Activated naive CD8-positive, alpha-beta T cell treated with anti-CD3 and anti-CD28 coated beads, Interleukin-2, amount 10 ng/mL, durations not matched to agents 7 days and 5 days (primary cell): Measurements from ENCODE around the gene TRDN. TPM values are rescaled to one million over a fixed set of nuclear protein-coding genes. Genes with fewer than 3 reads are reported as not detected.
"Not testable (repeated sequence)": the region's sequence is repeated elsewhere in the genome, so short reads cannot be mapped to it uniquely, and the experiment has no call there.

Experiments used
- ATAC-seq: fragments of 150-1000 bp; cut with Tn5 transposase; one replicate; pipeline ENCODE4 v1.10.0; 2021; ENCODE audit warnings: low read depth, moderate library complexity
- POLR2A ChIA-PET: fragments of 350-600 bp; sonication (Branson Sonifier 250); formaldehyde crosslinking; loops from one replicate; lab custom pipeline; 2021; ENCODE audit warnings: antibody characterized with exemption; lab: Charles Lee
- DNase-seq: peaks from one replicate; pipeline ENCODE4 v3.0.0; 2021
- H3K27ac Mint-ChIP-seq: one replicate; pipeline ENCODE4 v1.8.0; 2022; ENCODE audit warnings: mild to moderate bottlenecking, mixed read lengths
- H3K27me3 Mint-ChIP-seq: one replicate; pipeline ENCODE4 v1.8.0; 2022; ENCODE audit warnings: mild to moderate bottlenecking, moderate library complexity, mixed read lengths
- H3K36me3 Mint-ChIP-seq: one replicate; pipeline ENCODE4 v1.8.0; 2021; ENCODE audit warnings: mild to moderate bottlenecking, mixed read lengths
- H3K4me1 Mint-ChIP-seq: one replicate; pipeline ENCODE4 v1.8.0; 2021; ENCODE audit warnings: mixed read lengths
- H3K4me3 Mint-ChIP-seq: one replicate; pipeline ENCODE4 v1.8.0; 2022; ENCODE audit warnings: mild to moderate bottlenecking, moderate library complexity, mixed read lengths
- H3K9me3 Mint-ChIP-seq: one replicate; pipeline ENCODE4 v1.8.0; 2021; ENCODE audit warnings: mixed read lengths
- total RNA-seq, 2 experiments: library from RNA; stranded (reverse); gene quantifications; one replicate each; pipeline ENCODE4 v1.2.3, GENCODE V29; 2021

Gene TRDN
- total RNA-seq, 2 experiments from 2014 or later: not detected

DNA sequence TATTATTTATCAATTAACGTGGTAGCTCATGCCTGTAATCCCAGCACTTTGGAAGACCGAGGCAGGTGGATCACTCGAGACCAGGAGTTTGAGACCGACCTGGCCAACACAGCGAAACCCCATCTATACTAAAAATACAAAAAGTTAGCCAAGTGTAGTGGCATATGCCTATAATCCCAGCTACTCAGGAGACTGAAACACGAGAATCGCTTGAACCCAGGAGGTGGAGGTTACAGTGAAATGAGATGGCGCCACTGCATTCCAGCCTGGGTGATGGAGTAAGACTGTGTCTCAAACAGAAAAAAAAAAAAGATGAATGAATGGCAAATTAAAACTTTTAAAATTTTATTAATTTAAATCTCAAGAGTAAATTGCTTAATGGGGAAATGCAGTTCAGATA, 341.1 kb downstream of the TRDN start:
- no peak overlapping the region for H3K4me3 Mint-ChIP-seq
- no peaks in the 10 kb centered on the region for H3K4me1 Mint-ChIP-seq
- ATAC-seq (no peak), DNase-seq (no peak)
- no peaks in the 10 kb centered on the region for H3K36me3 Mint-ChIP-seq
- peaks cover 1% of the 10 kb centered on the region for H3K9me3 Mint-ChIP-seq
- no peak overlapping the region for H3K27ac Mint-ChIP-seq
- POLR2A ChIA-PET: no interaction called here
- no peaks in the 10 kb centered on the region for H3K27me3 Mint-ChIP-seq

- ATAC-seq (no peak), DNase-seq (no peak)
- H3K4me3 Mint-ChIP-seq: no peak overlapping the region
- POLR2A ChIA-PET: no interaction called here
- H3K27ac Mint-ChIP-seq: no peak overlapping the region
- no peaks in the 10 kb centered on the region for H3K4me1 Mint-ChIP-seq
- H3K36me3 Mint-ChIP-seq: no peaks in the 10 kb centered on the region
- H3K9me3 Mint-ChIP-seq: peaks cover 1% of the 10 kb centered on the region
- H3K27me3 Mint-ChIP-seq: no peaks in the 10 kb centered on the region
Measured at GRCh38 chr6:123295181-123295580, 341.6 kb downstream of the TRDN start.

DNA sequence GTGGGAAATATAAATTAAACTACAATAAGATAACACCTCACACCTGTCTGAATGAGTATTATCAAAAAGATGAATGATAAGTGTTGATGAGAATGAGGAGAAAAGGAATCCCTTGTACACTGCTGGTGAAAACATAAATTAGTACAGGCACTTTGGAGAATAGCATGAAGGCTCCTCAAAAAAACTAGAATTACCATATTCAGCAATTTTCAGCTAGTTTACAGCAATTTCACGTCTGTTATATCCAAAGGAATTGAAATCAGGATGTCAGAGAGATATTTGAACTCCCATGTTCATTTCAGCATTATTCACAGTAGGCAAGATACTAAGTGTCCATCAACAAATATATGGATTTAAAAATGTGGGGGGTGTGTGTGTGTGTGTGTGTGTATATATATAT, 348.1 kb downstream of the TRDN start:
- no peak overlapping the region for H3K27ac Mint-ChIP-seq
- no peaks in the 10 kb centered on the region for H3K36me3 Mint-ChIP-seq
- H3K4me1 Mint-ChIP-seq: no peaks in the 10 kb centered on the region
- DNase-seq (no peak), ATAC-seq (no peak)
- H3K27me3 Mint-ChIP-seq: no peaks in the 10 kb centered on the region
- H3K4me3 Mint-ChIP-seq: no peak overlapping the region
- no peaks in the 10 kb centered on the region for H3K9me3 Mint-ChIP-seq
- POLR2A ChIA-PET: no interaction called here

DNA sequence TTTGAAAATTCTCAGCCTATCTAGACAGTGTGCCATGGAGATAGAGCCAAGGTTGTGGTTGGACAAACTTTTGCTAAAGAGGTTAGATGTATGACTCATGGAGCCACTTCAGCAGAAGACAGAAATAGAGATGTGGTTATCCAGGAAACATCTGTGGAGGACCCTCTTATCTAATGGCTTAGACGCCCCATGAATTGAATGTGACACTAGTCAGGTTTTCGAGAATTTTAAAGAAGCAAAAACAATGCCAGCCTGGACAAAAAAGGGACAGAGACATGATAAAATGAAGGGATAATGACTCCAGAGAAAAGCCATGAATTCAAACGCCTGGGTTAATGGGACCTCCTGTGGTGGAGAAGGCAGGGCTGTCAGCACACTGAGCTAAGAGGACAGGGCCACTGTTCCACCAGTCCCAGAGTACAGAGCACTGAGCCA, 360.2 kb downstream of the TRDN start:
- POLR2A ChIA-PET: no interaction called here
- H3K27me3 Mint-ChIP-seq: no peaks in the 10 kb centered on the region
- H3K36me3 Mint-ChIP-seq: no peaks in the 10 kb centered on the region
- no peaks in the 10 kb centered on the region for H3K9me3 Mint-ChIP-seq
- no peak overlapping the region for H3K4me3 Mint-ChIP-seq
- ATAC-seq: no peak
- no peak overlapping the region for H3K27ac Mint-ChIP-seq
- DNase-seq: no peak
- H3K4me1 Mint-ChIP-seq: no peaks in the 10 kb centered on the region

DNA sequence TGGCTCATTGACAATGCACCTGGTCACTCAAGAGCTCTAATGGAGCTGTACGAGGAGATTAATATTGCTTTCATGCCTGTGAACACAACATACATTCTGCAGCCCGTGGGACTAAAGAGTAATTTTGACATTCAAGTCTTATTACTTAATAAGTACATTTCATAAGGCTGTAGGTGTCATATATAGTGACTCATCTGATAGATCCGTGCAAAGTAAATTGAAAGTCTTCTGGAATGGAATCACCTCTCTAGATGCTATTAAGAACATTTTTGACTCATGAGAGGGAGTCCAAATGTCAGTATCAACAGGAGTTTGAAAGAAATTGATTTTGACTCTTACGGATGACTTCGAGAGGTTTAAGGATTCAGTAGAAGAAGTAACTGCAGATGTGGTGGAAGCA, 372.8 kb downstream of the TRDN start:
- Mint-ChIP-seq H3K4me1 (no peaks in the 10 kb centered on the region), H3K27ac (no peak overlapping the region), H3K9me3 (peaks cover under 1% of the 10 kb centered on the region), H3K36me3 (no peaks in the 10 kb centered on the region), H3K4me3 (no peak overlapping the region), H3K27me3 (no peaks in the 10 kb centered on the region)
- ATAC-seq: no peak
- DNase-seq: no peak
- POLR2A ChIA-PET: no interaction called here

GRCh38 chr6:123240626-123241025, 396.1 kb downstream of the TRDN start:
- ATAC-seq: no peak
- peaks cover 7% of the 10 kb centered on the region for H3K9me3 Mint-ChIP-seq
- H3K36me3 Mint-ChIP-seq: no peaks in the 10 kb centered on the region
- no peak overlapping the region for H3K4me3 Mint-ChIP-seq
- DNase-seq: no peak
- POLR2A ChIA-PET: no interaction called here
- H3K4me1 Mint-ChIP-seq: no peaks in the 10 kb centered on the region
- H3K27ac Mint-ChIP-seq: no peak overlapping the region
- no peaks in the 10 kb centered on the region for H3K27me3 Mint-ChIP-seq

GRCh38 chr6:123233336-123233735, 403.4 kb downstream of the TRDN start:
- H3K27me3 Mint-ChIP-seq: no peaks in the 10 kb centered on the region
- no peaks in the 10 kb centered on the region for H3K36me3 Mint-ChIP-seq
- POLR2A ChIA-PET: no interaction called here

DNA sequence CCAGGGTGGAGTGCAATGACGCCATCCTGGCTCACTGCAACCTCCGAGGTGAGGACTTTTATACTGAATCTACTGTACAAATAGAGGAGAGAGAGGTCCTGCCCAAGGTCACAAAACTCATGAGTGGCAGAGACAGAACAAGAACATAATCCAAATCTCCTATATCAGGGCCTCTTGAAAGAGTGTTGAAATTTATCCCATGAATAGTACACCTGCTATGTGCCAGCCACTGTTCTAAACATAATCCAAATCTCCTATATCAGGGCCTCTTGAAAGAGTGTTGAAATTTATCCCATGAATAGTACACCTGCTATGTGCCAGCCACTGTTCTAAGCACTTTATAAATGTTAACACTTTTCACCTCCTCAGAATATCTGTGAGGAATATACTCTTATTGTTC, 409.0 kb downstream of the TRDN start:
- ATAC-seq, H3K9me3 Mint-ChIP-seq, H3K36me3 Mint-ChIP-seq, H3K4me1 Mint-ChIP-seq, H3K27me3 Mint-ChIP-seq, DNase-seq, H3K4me3 Mint-ChIP-seq, H3K27ac Mint-ChIP-seq, POLR2A ChIA-PET: not testable (repeated sequence)

More at GRCh38 chr6:123233336-123233735, 403.4 kb downstream of the TRDN start:
- Mint-ChIP-seq H3K9me3 (no peaks in the 10 kb centered on the region), H3K27ac (no peak overlapping the region), H3K4me1 (no peaks in the 10 kb centered on the region), H3K4me3 (no peak overlapping the region)
- ATAC-seq (no peak), DNase-seq (no peak)

DNA sequence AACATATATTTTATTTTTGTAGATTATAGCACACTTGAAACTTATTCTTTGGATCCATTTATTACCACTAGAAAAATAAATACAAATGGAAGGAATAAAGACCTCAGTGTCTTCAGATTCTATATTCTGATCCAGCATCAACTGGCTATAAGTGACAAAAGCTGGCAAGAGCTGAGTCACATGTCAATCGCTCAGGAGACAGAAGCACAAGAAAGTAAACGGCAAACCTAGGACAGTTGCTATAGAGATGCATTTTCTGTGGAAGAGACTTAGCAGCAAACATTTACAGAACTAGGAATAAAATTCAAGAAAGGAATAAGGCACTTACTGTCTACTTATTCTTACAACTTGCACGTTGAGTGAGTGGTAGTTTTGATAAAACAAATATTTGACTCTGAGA, 410.4 kb downstream of the TRDN start:
- H3K27ac Mint-ChIP-seq: no peak overlapping the region
- H3K4me1 Mint-ChIP-seq: no peaks in the 10 kb centered on the region
- no peaks in the 10 kb centered on the region for H3K9me3 Mint-ChIP-seq
- POLR2A ChIA-PET: no interaction called here
- no peak overlapping the region for H3K4me3 Mint-ChIP-seq
- ATAC-seq (no peak), DNase-seq (no peak)
- no peaks in the 10 kb centered on the region for H3K27me3 Mint-ChIP-seq
- H3K36me3 Mint-ChIP-seq: no peaks in the 10 kb centered on the region

- no peak overlapping the region for H3K4me3 Mint-ChIP-seq
Measured at GRCh38 chr6:123224077-123224476, 412.7 kb downstream of the TRDN start.

GRCh38 chr6:123223461-123223860, 413.3 kb downstream of the TRDN start:
- no peak overlapping the region for H3K27ac Mint-ChIP-seq
- H3K4me3 Mint-ChIP-seq: no peak overlapping the region
- ATAC-seq (no peak), DNase-seq (no peak)
- POLR2A ChIA-PET: no interaction called here
- no peaks in the 10 kb centered on the region for H3K4me1 Mint-ChIP-seq
- H3K27me3 Mint-ChIP-seq: no peaks in the 10 kb centered on the region
- no peaks in the 10 kb centered on the region for H3K36me3 Mint-ChIP-seq
- H3K9me3 Mint-ChIP-seq: no peaks in the 10 kb centered on the region

More at GRCh38 chr6:123224077-123224476, 412.7 kb downstream of the TRDN start:
- POLR2A ChIA-PET: no interaction called here
- no peaks in the 10 kb centered on the region for H3K9me3 Mint-ChIP-seq
- no peak overlapping the region for H3K27ac Mint-ChIP-seq
- DNase-seq: no peak
- H3K27me3 Mint-ChIP-seq: no peaks in the 10 kb centered on the region
- no peak for ATAC-seq
- no peaks in the 10 kb centered on the region for H3K4me1 Mint-ChIP-seq
- H3K36me3 Mint-ChIP-seq: no peaks in the 10 kb centered on the region

GRCh38 chr6:123215211-123215610, 421.5 kb downstream of the TRDN start:
- H3K36me3 Mint-ChIP-seq: no peaks in the 10 kb centered on the region
- ATAC-seq: no peak
- no peaks in the 10 kb centered on the region for H3K4me1 Mint-ChIP-seq
- H3K27me3 Mint-ChIP-seq: no peaks in the 10 kb centered on the region
- no peak overlapping the region for H3K4me3 Mint-ChIP-seq
- no peak for DNase-seq
- POLR2A ChIA-PET: no interaction called here
- H3K9me3 Mint-ChIP-seq: no peaks in the 10 kb centered on the region
- no peak overlapping the region for H3K27ac Mint-ChIP-seq

DNA sequence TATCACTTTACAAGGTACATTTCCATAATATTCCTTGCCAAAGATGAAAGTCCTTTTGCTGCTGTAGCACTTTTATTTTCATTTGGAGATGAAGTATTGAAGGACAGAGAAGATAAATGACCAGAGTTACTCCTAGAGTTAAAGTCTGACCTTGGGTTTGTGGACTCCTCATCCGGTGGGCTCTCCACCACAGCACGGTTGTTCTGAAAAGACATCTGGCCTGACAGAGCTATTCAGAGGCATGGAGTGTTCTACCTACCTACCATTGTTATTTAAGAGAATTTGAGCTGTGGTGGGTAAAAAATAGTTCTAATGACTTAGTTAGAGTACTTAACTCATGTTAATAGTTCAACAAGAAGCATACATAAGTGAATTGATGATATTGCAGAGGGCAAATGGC, 422.3 kb downstream of the TRDN start:
- no peaks in the 10 kb centered on the region for H3K4me1 Mint-ChIP-seq
- POLR2A ChIA-PET: no interaction called here
- no peak overlapping the region for H3K27ac Mint-ChIP-seq
- DNase-seq: no peak
- no peaks in the 10 kb centered on the region for H3K36me3 Mint-ChIP-seq
- no peaks in the 10 kb centered on the region for H3K27me3 Mint-ChIP-seq
- ATAC-seq: no peak
- H3K4me3 Mint-ChIP-seq: no peak overlapping the region
- H3K9me3 Mint-ChIP-seq: no peaks in the 10 kb centered on the region

DNA sequence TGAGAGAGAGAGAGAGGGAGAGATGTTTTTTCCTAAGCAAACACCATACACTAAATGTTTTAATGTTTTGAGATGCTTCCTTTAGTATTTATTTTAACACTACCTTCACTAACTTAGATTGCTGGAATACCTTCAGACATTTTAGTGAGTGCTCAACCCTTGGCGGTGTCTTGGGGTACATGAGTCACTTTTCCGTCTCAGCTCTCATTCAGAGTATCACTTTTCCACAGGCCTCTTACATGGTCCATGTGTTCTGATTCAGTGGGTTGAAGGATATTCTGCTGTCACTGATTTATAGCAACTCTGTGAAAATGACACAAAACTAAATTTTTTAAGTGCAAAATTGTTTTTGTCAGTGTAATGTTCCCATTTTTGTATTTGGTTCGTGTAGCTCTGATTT, 422.8 kb downstream of the TRDN start:
- Mint-ChIP-seq H3K4me1 (no peaks in the 10 kb centered on the region), H3K9me3 (no peaks in the 10 kb centered on the region), H3K4me3 (no peak overlapping the region)

More for the DNA sequence above, 422.8 kb downstream of the TRDN start:
- H3K27ac Mint-ChIP-seq: no peak overlapping the region
- ATAC-seq: no peak
- DNase-seq: no peak
- no peaks in the 10 kb centered on the region for H3K36me3 Mint-ChIP-seq
- no peaks in the 10 kb centered on the region for H3K27me3 Mint-ChIP-seq
- POLR2A ChIA-PET: no interaction called here
